ENCODE results near the gene RTTN.

RTTN gene

DNA sequence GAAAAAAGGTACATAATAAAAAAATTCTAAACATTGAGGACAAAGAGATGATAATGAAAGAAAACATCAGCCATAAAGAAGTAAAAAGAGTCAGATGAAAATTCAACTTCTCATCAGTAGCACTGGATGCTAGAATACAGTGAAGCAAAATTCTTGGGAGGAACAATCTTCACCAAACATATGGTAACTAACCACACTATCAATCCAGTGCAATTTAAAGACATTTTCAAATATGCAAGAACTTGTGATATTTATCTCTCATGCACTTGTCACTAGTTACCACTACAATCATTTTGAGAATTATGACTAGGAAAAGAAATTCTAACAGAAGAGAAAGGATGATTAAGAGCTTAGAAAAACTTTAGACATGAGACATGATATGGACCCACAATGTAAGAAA lies 127.4 kb downstream of the RTTN start:
- no peak for DNase-seq (ENCODE audit: low read depth in 3 of 3, low spot score in 1 of 3)

DNA sequence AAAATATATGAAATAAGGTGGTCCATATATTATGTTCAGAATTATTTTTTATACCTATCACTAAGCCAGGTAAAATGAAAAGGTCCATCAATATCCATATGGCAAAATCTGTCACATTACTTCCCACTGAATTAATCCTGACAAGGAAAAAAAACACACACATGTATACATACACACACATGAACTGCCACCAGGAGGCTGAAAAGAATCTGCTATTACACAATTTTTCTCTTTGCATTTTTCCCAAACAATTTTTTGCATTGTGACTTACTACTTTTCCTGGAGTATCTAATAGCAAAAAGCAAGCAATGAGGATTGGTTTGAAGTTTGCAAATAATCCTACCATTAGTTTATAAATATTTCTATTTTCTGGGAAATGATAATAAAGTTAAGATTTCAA lies 129.6 kb downstream of the RTTN start:
- no peak for DNase-seq (ENCODE audit: low read depth in 3 of 3, low spot score in 1 of 3)

DNA sequence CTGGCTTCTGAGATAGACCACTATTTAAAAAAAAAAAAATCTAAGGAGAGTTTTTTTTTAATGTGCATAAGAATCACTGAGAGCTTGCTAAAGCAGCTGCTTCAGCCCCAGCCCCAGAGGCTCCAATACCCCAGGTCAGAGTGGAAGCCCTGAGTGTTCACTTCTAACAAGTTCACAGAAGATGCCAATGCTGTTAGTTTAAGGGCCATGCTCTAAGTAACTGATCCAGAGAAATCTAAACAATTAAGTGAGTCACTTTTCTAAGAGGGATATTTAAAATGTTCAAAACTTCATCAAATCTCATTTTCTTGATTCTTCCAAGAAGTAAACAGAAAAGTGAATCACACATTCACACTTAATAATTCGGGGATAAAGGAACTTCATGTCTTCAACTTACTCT lies 131.4 kb downstream of the RTTN start:
- no peak for DNase-seq (ENCODE audit: low read depth in 3 of 3, low spot score in 1 of 3)

- DNase-seq (ENCODE audit: low read depth in 3 of 3, low spot score in 1 of 3), result no peak
These were observed 132.1 kb downstream of the RTTN start for GRCh38 chr18:70073432-70073831.

GRCh38 chr18:70072678-70073077 lies 132.8 kb downstream of the RTTN start:
- no peak for DNase-seq (ENCODE audit: low read depth in 3 of 3, low spot score in 1 of 3)

DNA sequence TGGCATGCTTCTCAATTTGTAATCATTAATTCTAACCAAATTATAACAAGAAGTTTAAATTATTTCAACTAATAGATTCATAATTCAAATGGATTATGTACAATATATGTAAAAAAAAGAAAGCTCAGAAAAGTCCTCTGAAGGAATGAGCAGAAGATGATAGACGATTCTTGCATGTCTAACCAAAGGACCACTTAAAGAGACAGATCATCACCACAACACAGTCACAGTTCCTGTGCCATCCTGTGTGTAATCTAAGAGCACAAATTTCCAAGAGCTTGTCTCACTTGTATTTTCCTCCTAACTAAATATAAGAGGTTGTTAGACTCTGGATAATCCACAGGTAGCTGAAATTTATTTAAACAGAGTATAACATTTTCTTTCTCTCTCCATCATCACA lies 135.5 kb downstream of the RTTN start:
- no peak for DNase-seq (ENCODE audit: low read depth in 3 of 3, low spot score in 1 of 3)

GRCh38 chr18:70069382-70069781 lies 136.1 kb downstream of the RTTN start:
- no peak for DNase-seq (ENCODE audit: low read depth in 3 of 3, low spot score in 1 of 3)

DNA sequence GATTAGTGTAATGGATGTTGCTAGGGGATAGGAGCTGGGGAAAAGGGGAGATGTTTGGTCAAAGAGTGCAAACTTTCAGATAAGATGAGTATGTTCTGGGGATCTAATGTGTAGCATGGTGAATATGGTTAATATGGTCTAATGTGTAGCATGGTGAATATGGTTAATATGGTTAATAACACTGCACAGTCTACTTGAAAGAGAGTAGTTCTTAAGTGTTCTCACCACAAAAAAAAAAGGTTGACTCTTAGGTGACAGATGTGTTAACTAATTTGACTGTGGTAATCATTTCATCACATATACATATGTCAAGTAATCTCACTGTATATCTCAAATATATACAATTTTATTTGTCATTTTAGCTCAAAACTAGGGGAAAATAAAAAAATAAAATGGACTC lies 136.5 kb downstream of the RTTN start:
- DNase-seq (ENCODE audit: low read depth in 3 of 3, low spot score in 1 of 3), result no peak

GRCh38 chr18:70059684-70060083 lies 145.8 kb downstream of the RTTN start:
- DNase-seq (ENCODE audit: low read depth in 3 of 3, low spot score in 1 of 3), result no peak

- DNase-seq (ENCODE audit: low read depth in 3 of 3, low spot score in 1 of 3), result no peak
These were observed 146.6 kb downstream of the RTTN start for GRCh38 chr18:70058916-70059315.

GRCh38 chr18:70047931-70048603 lies 157.4 kb downstream of the RTTN start:
- no peak for DNase-seq (ENCODE audit: low read depth in 3 of 3, low spot score in 1 of 3)

DNA sequence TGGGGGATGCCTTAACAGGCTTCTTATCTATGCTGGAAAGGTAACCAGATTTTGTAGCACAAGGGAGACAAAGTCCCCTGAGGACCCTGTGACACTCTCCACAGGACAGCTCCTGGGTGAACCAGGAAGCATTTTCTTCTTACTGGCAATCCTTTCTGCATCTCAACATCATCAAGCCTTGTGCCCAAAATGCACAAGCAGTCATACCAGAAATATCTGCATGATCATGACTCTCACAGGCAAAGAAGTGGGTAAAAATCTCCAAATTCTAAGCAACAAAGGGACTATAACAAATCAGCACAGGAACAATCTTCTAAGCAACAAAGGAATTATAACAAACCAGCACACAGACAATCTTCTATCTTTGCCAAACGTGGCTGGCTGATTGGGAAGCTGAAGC lies 158.7 kb downstream of the RTTN start:
- DNase-seq (ENCODE audit: low read depth in 3 of 3, low spot score in 1 of 3), result no peak

DNA sequence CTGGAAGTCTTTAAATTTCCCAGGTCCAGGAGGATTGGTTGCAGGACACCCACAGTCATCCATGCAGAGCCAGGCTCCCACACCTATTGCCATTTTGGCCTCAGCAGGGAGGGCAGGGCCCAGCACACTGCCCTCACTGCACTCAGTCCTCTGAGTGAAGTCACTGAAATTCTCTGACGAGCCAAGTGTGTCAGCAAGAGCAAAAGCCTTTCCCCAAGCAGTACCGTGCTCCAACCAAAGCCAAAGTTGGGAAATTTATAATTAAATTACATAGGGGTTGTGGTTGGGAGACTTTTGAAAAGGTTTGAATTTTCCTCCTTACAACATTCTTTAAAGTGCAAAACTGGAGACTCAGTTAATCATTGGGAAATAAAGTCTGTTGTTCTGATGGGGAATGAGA lies 159.3 kb downstream of the RTTN start:
- DNase-seq (ENCODE audit: low read depth in 3 of 3, low spot score in 1 of 3), result no peak

DNA sequence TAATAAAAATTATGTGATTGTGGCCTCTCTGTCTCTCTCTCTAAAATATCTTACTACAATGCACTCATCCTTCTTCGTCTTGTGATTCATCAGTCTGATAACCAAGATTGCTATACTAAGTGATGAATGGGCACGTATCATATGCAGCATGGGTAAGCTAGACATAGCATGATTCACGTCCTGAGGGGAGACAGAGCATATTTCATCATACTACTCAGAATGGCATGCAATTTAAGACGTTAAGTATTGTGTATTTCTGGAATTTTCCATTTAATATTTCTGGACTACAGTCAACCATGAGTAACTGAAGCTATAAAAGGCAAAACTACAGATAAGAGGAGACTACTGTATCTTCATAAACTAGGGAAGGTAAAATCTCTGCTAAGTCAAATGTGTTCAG lies 160.9 kb downstream of the RTTN start:
- DNase-seq (ENCODE audit: low read depth in 3 of 3, low spot score in 1 of 3), result no peak

- no peak for DNase-seq (ENCODE audit: low read depth in 3 of 3, low spot score in 1 of 3)
These were observed 163.9 kb downstream of the RTTN start for GRCh38 chr18:70041459-70042050.

- DNase-seq (ENCODE audit: low read depth in 3 of 3, low spot score in 1 of 3), result no peak
These were observed 166.3 kb downstream of the RTTN start for GRCh38 chr18:70039186-70039585.

GRCh38 chr18:70037431-70038061 lies 167.9 kb downstream of the RTTN start:
- DNase-seq (ENCODE audit: low read depth in 3 of 3, low spot score in 1 of 3), result no peak

DNA sequence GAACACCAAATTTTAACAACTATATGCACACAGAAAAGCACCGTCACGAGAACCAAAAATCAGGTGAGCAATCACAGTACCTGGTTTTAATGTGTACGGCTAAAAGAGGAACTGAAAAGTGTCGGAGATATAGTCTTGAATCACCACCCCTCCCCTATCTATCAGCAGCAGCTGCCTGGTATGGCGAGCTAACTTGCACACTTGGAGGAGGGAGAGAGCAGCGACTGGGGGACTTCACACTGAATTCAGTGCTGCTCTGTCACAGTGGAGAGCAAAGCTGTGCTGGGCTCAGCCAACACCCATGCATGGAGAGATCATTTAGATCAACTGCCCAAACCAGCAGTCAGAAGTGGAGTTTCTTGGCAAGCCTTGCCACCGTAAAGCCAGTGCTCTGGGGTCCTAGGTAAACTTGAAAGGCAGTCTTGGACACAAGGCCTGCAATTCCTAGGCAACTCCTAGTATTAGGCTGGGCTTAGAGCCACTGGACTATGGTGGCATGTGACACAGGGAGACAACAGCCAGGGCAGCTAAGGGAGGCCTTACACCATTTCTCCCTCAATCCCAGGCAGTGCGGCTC lies 168.6 kb downstream of the RTTN start:
- DNase-seq (ENCODE audit: low read depth in 3 of 3, low spot score in 1 of 3), result no peak

DNA sequence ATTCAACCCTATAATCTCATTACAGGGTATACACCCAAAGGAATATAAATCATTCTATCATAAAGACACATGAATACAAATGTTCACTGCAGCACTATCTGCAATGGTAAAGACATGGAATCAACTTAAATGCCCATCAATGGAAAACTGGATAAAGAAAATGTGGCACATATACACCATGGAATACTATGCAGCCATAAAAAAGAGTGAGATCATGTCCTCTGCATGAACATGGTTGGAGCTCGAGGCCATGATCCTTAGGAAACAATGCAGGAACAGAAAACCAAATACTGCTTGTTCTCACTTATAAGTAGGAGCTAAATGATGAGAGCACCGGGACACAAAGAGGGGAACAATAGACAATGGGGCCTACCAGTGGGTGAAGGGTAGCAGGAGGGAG lies 169.3 kb downstream of the RTTN start:
- no peak for DNase-seq (ENCODE audit: low read depth in 3 of 3, low spot score in 1 of 3)

- DNase-seq (ENCODE audit: low read depth in 3 of 3, low spot score in 1 of 3), result no peak
These were observed 174.3 kb downstream of the RTTN start for GRCh38 chr18:70031221-70031620.

- no peak for DNase-seq (ENCODE audit: low read depth in 3 of 3, low spot score in 1 of 3)
These were observed 174.8 kb downstream of the RTTN start for GRCh38 chr18:70030728-70031127.

- DNase-seq (ENCODE audit: low read depth in 3 of 3, low spot score in 1 of 3), result no peak
These were observed 176.3 kb downstream of the RTTN start for GRCh38 chr18:70029163-70029562.
